Gastroesophageal sphincter (tissue), 3 donors: ENCODE data around the gene RALA.

ENCODE experiments used
- CTCF ChIP-seq, 4 experiments: fragments of 200-600 bp in 2 of 4; fragments of 450-650 bp in 2 of 4; sonication (generic) in 1 of 4; IDR thresholded peaks; one replicate each; pipeline ENCODE4 v1.5.1; 2017 to 2019; ENCODE audit warnings: antibody characterized with exemption in 4 of 4, mild to moderate bottlenecking in 2 of 4, moderate library complexity in 2 of 4
- EP300 ChIP-seq: sonication (generic); formaldehyde crosslinking; IDR thresholded peaks from one replicate; pipeline ENCODE4 v1.6.1; 2017; ENCODE audit warnings: antibody characterized with exemption, mild to moderate bottlenecking
- POLR2A ChIP-seq, 2 donors: fragments of 450-650 bp; IDR thresholded peaks; one replicate each; pipeline ENCODE4 v1.6.1; 2017; ENCODE audit warnings: antibody characterized with exemption in 2 of 2, mild to moderate bottlenecking in 2 of 2, moderate library complexity in 1 of 2

- no peak for TF ChIP-seq CTCF (IDR thresholded peaks at IDR 0.05)
- TF ChIP-seq EP300 = no peak
- TF ChIP-seq POLR2A (IDR thresholded peaks at IDR 0.05) = no peak
Measured at GRCh38 chr7:39647816-39648215, 24.4 kb downstream of the RALA start.
